K562 (cell line): ENCODE data around the gene MALAT1. TPM values are rescaled to one million over a fixed set of nuclear protein-coding genes. Genes with fewer than 3 reads are reported as not detected.

Experiments used
- BCOR ChIP-seq: fragments of 450-650 bp; IDR thresholded peaks from 2 replicates; pipeline ENCODE4 v1.6.1; 2016
- DDX20 ChIP-seq: fragments of 450-650 bp; IDR thresholded peaks from 2 replicates; pipeline ENCODE4 v1.6.1; 2016; ENCODE audit warnings: missing genetic modification characterization, low read depth, mild to moderate bottlenecking, missing compliant biosample characterization, moderate library complexity
- GABPA ChIP-seq: fragments of 200-800 bp; sonication (Bioruptor generic); conservative IDR thresholded peaks from 2 replicates; pipeline ENCODE4 v1.6.1; 2016; ENCODE audit warnings: low read depth, missing genetic modification characterization, missing compliant biosample characterization
- IRF2 ChIP-seq: sonication (generic); formaldehyde crosslinking; IDR thresholded peaks from 2 replicates; pipeline ENCODE4 v1.8.1; 2022; ENCODE audit warnings: mild to moderate bottlenecking, missing genetic modification reagents
- MIER1 ChIP-seq: fragments of 450-650 bp; IDR thresholded peaks from 2 replicates; pipeline ENCODE4 v1.6.1; 2016; ENCODE audit warnings: antibody characterized with exemption, mild to moderate bottlenecking, low read depth
- POLR2B ChIP-seq: fragments of 450-650 bp; IDR thresholded peaks from 2 replicates; pipeline ENCODE4 v1.6.1; 2018; ENCODE audit warnings: low read depth; ENCODE audit not compliant: partially characterized antibody
- POLR3G ChIP-seq: IDR thresholded peaks from 2 replicates; pipeline ENCODE4 v1.6.1; 2011; ENCODE audit not compliant: insufficient read length, insufficient replicate concordance; ENCODE audit errors: extremely low read depth
- PTBP1 ChIP-seq: fragments of 200-400 bp; formaldehyde crosslinking; IDR thresholded peaks from 2 replicates; pipeline ENCODE4 v1.6.1; 2017; ENCODE audit warnings: low read depth, low read length
- SAFB ChIP-seq: fragments of 200-400 bp; formaldehyde crosslinking; IDR thresholded peaks from 2 replicates; pipeline ENCODE4 v1.6.1; 2017; ENCODE audit warnings: low read depth, low read length, borderline replicate concordance
- SIN3A ChIP-seq, 2 experiments: fragments of 150-350 bp in 1 of 2; IDR thresholded peaks; 2 replicates each; pipeline ENCODE4 v1.6.1; 2011 to 2016; ENCODE audit warnings: borderline replicate concordance in 2 of 2, low read depth in 2 of 2, low read length in 2 of 2, mild to moderate bottlenecking in 2 of 2, moderate library complexity in 2 of 2; ENCODE audit not compliant: control insufficient read depth in 1 of 2
- TRIM28 ChIP-seq: fragments of 450-650 bp; IDR thresholded peaks from 2 replicates; pipeline ENCODE4 v1.6.1; 2017
- YBX1 ChIP-seq: fragments of 450-650 bp; IDR thresholded peaks from 2 replicates; pipeline ENCODE4 v1.7.1; 2016; ENCODE audit warnings: mild to moderate bottlenecking
- ZFP30 ChIP-seq: fragments of 250-450 bp; sonication (Bioruptor Pico); IDR thresholded peaks from 2 replicates; pipeline ENCODE4 v1.8.0; 2022; ENCODE audit warnings: moderate library complexity, mild to moderate bottlenecking, inconsistent platforms, borderline replicate concordance
- ZNF507 ChIP-seq: conservative IDR thresholded peaks from 2 replicates; pipeline ENCODE4 v1.6.1; 2017; ENCODE audit warnings: missing genetic modification characterization, missing compliant biosample characterization
- ZNF695 ChIP-seq: fragments of 450-650 bp; formaldehyde crosslinking; IDR thresholded peaks from 2 replicates; pipeline ENCODE4 v1.4.0; 2020; ENCODE audit warnings: mild to moderate bottlenecking, moderate library complexity
- ZNF780A ChIP-seq: fragments of 250-450 bp; sonication (Bioruptor Pico); IDR thresholded peaks from 2 replicates; pipeline ENCODE4 v1.5.0; 2021; ENCODE audit warnings: mild to moderate bottlenecking
- polyA plus RNA-seq, 8 experiments: library from polyadenylated mRNA; depleted of rRNA in 4 of 8; stranded (reverse) in 5 of 8; unstranded in 3 of 8; fragments of >200 nt; fragmentation: Nextera tagmentation in 2 of 8; fragmentation: Illumina TruSeq in 1 of 8; extraction: Ambion mirVana in 2 of 8; extraction: Trizol in 1 of 8; gene quantifications; 2 replicates each; pipeline versions ENCODE4 v1.2.1 to v1.2.3, GENCODE V29; 2011 to 2014; ENCODE audit warnings: inconsistent platforms in 1 of 8, missing spikeins in 1 of 8
- total RNA-seq, 7 experiments: library from RNA; depleted of rRNA in 6 of 7; stranded (reverse); fragments of >200 nt in 6 of 7; fragmentation: Illumina TruSeq in 2 of 7; extraction: Trizol in 2 of 7; gene quantifications; 2 replicates each; pipeline versions ENCODE4 v1.2.1 to v1.2.3, GENCODE V29; 2011 to 2021; ENCODE audit warnings: low replicate concordance in 1 of 7
- TF ChIP-seq, protein P1 (sequence below), 2 experiments: fragments of 450-650 bp in 1 of 2; sonication (generic) in 1 of 2; formaldehyde crosslinking in 1 of 2; IDR thresholded peaks; 2 replicates each; pipeline versions ENCODE4 v1.7.1 to v1.9.0; 2016 to 2022; ENCODE audit warnings: inconsistent platforms in 1 of 2, mild to moderate bottlenecking in 1 of 2, missing genetic modification reagents in 1 of 2
- TF ChIP-seq, protein P2 (sequence below): fragments of 250-450 bp; sonication (Bioruptor Pico); IDR thresholded peaks from 2 replicates; pipeline ENCODE4 v1.5.0; 2021

Gene MALAT1
- total and polyA plus RNA-seq, 9 of the 15 experiments (the other 6 are each of a cell fraction or from before 2014, with no cell fraction given), result 363 to 8,715 (median 2,351) TPM

GRCh38 chr11:65497141-65498041 lies 1.5 kb upstream of the MALAT1 start (continued):
- TF ChIP-seq ZFP30 (CRISPR knock-in tag) (no peak), SAFB (0 out of 2 replicates have a peak, but pooled peaks have one; percentile 37), SIN3A (IDR thresholded peaks at IDR 0.05; ENCODE audit: borderline replicate concordance in 2 of 2, control insufficient read depth in 1 of 2, low read depth in 2 of 2, low read length in 2 of 2) (peak; percentile 76 to 93; a peak in 3 of 4 replicates), POLR2B (peak; percentile 82), ZNF507 (tag) (no peak), ZNF780A (CRISPR knock-in tag) (no peak), BCOR (peak; percentile 98), PTBP1 (no peak), IRF2 (CRISPR knock-in tag) (no peak), TRIM28 (no peak), DDX20 (tag) (no peak), ZNF695 (CRISPR knock-in tag) (no peak), YBX1 (no peak), GABPA (tag) (no peak), MIER1 (no peak), POLR3G (no peak)
- TF ChIP-seq, protein P1, sequence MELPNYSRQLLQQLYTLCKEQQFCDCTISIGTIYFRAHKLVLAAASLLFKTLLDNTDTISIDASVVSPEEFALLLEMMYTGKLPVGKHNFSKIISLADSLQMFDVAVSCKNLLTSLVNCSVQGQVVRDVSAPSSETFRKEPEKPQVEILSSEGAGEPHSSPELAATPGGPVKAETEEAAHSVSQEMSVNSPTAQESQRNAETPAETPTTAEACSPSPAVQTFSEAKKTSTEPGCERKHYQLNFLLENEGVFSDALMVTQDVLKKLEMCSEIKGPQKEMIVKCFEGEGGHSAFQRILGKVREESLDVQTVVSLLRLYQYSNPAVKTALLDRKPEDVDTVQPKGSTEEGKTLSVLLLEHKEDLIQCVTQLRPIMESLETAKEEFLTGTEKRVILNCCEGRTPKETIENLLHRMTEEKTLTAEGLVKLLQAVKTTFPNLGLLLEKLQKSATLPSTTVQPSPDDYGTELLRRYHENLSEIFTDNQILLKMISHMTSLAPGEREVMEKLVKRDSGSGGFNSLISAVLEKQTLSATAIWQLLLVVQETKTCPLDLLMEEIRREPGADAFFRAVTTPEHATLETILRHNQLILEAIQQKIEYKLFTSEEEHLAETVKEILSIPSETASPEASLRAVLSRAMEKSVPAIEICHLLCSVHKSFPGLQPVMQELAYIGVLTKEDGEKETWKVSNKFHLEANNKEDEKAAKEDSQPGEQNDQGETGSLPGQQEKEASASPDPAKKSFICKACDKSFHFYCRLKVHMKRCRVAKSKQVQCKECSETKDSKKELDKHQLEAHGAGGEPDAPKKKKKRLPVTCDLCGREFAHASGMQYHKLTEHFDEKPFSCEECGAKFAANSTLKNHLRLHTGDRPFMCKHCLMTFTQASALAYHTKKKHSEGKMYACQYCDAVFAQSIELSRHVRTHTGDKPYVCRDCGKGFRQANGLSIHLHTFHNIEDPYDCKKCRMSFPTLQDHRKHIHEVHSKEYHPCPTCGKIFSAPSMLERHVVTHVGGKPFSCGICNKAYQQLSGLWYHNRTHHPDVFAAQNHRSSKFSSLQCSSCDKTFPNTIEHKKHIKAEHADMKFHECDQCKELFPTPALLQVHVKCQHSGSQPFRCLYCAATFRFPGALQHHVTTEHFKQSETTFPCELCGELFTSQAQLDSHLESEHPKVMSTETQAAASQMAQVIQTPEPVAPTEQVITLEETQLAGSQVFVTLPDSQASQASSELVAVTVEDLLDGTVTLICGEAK (IDR thresholded peaks at IDR 0.05), result no peak
- TF ChIP-seq, protein P1 (CRISPR knock-in tag; IDR thresholded peaks at IDR 0.05), result no peak
- TF ChIP-seq, protein P2, sequence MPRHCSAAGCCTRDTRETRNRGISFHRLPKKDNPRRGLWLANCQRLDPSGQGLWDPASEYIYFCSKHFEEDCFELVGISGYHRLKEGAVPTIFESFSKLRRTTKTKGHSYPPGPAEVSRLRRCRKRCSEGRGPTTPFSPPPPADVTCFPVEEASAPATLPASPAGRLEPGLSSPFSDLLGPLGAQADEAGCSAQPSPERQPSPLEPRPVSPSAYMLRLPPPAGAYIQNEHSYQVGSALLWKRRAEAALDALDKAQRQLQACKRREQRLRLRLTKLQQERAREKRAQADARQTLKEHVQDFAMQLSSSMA, result no peak
